ENCODE results near the gene STAMBPL1. TPM values are rescaled to one million over a fixed set of nuclear protein-coding genes. Genes with fewer than 3 reads are reported as not detected.
"Not testable (repeated sequence)": the region's sequence is repeated elsewhere in the genome, so short reads cannot be mapped to it uniquely, and the experiment has no call there.

STAMBPL1 gene
- total RNA-seq, 3 donors from 2014 or later (not counting 1 experiment from before 2014, with no cell fraction given) = 14.8 to 30.3 (median 18.1) TPM

DNA sequence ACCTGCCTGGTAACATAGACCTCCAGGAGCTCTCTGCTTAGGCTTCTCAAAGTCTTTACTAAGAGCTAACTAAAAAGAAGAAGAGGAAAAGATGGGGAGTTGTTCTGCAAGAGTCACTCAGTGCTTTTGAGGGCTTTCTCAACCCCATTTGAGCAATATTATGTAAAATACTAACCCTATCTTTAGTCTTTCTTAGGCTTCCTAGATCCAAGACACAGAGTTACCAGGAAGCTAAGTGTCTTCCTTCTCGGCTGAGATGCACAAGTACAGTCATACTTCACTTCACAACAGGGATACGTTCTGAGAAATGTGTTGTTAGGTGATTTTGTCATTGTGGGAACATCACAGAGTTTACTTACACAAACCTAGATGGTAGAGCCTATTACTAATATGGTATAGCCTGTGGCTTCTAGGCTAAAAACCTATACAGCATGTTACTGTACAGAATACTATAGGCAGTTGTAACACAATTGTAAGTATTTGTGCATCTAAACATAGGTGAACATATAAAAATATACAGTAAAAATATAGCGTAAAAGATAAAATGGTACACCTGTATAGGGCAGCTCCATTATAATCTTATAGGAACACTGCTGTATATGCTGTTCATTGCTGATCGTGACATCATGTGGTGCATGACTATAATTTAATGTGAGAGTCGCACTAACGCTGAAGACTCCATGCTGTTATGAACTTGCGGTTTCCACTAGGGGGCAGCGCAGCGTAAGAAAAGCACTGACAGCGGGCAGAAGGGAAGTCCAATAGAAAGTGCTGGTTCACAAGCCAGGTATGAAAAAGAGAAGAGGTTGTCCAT is 44.7 kb upstream of the STAMBPL1 start:
- peaks cover 28 to 30% of the 10 kb centered on the region in 2 donors for H3K4me1 Mint-ChIP-seq

DNA sequence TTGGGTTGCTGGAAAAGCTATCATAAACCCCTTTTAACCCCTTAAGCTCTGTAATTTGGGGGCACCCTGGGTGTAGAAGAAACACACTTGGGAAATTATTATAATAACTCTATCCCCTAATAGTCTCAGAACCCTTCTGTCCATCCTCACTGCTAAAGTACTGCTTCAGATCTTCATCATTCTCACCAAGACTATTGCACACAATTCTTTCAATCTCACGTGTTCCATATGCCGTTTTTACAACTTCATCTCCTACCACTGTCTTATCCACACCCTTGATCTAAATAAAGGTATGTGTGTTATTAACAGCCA is 44.2 kb upstream of the STAMBPL1 start:
- Mint-ChIP-seq H3K27me3 (ENCODE audit: low read depth in 2 of 2) (no peaks in the 10 kb centered on the region), H3K4me1 (peaks cover 25 to 27% of the 10 kb centered on the region in 2 donors), H3K4me3 (no peak overlapping the region), H3K27ac (no peak overlapping the region), H3K36me3 (no peaks in the 10 kb centered on the region), H3K9me3 (no peaks in the 10 kb centered on the region)
- no peaks in the 10 kb centered on the region for H3K36me3 ChIP-seq (ENCODE audit: control insufficient read depth, insufficient read depth, low read length)
- H3K4me3 ChIP-seq (ENCODE audit: low read length) = no peak overlapping the region
- H3K27me3 ChIP-seq (ENCODE audit: control insufficient read depth, insufficient read depth, low read length) = no peaks in the 10 kb centered on the region
- WGBS (ENCODE audit: insufficient coverage) = 25% methylated on average over 1 of the region's 2 CpGs
- DNase-seq (no peak), ATAC-seq (peak in 2 of 3 donors; percentile 8 to 17)
- intact Hi-C loops (cut with micrococcal nuclease) = loop anchor here (1.0 to 5.0 kb wide), 3 partner anchors 45 to 156 kb away; partner anchors contain the start of genes FAS and STAMBPL1
- H3K27ac ChIP-seq (ENCODE audit: low read length) = no peak overlapping the region
- H3K4me1 ChIP-seq (ENCODE audit: control insufficient read depth, insufficient read depth, low read length) = peaks cover 5% of the 10 kb centered on the region
- no peaks in the 10 kb centered on the region for H3K9me3 ChIP-seq (ENCODE audit: control insufficient read depth, insufficient read depth, low read length)
- TF ChIP-seq, protein P1, sequence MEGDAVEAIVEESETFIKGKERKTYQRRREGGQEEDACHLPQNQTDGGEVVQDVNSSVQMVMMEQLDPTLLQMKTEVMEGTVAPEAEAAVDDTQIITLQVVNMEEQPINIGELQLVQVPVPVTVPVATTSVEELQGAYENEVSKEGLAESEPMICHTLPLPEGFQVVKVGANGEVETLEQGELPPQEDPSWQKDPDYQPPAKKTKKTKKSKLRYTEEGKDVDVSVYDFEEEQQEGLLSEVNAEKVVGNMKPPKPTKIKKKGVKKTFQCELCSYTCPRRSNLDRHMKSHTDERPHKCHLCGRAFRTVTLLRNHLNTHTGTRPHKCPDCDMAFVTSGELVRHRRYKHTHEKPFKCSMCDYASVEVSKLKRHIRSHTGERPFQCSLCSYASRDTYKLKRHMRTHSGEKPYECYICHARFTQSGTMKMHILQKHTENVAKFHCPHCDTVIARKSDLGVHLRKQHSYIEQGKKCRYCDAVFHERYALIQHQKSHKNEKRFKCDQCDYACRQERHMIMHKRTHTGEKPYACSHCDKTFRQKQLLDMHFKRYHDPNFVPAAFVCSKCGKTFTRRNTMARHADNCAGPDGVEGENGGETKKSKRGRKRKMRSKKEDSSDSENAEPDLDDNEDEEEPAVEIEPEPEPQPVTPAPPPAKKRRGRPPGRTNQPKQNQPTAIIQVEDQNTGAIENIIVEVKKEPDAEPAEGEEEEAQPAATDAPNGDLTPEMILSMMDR (IDR thresholded peaks at IDR 0.05) = peak; percentile 50

More for the DNA sequence above, 44.7 kb upstream of the STAMBPL1 start:
- 0% methylated on average over 7 of the region's 10 CpGs for WGBS (ENCODE audit: insufficient coverage)
- no peak overlapping the region for H3K4me3 Mint-ChIP-seq
- H3K9me3 ChIP-seq (ENCODE audit: control insufficient read depth, insufficient read depth, low read length) = no peaks in the 10 kb centered on the region
- DNase-seq = peak; percentile 76 to 94
- peaks cover 5% of the 10 kb centered on the region for H3K4me1 ChIP-seq (ENCODE audit: control insufficient read depth, insufficient read depth, low read length)
- no peaks in the 10 kb centered on the region for H3K27me3 ChIP-seq (ENCODE audit: control insufficient read depth, insufficient read depth, low read length)
- H3K27ac ChIP-seq (ENCODE audit: low read length) = no peak overlapping the region
- TF ChIP-seq, protein P1 (IDR thresholded peaks at IDR 0.05) = peak; percentile 94
- intact Hi-C loops (cut with micrococcal nuclease) = loop anchor here (1.0 to 5.0 kb wide), 3 partner anchors 45 to 157 kb away; partner anchors contain the start of genes FAS and STAMBPL1
- H3K27ac Mint-ChIP-seq = no peak overlapping the region
- H3K36me3 Mint-ChIP-seq = no peaks in the 10 kb centered on the region
- no peaks in the 10 kb centered on the region for H3K27me3 Mint-ChIP-seq (ENCODE audit: low read depth in 2 of 2)
- no peak overlapping the region for H3K4me3 ChIP-seq (ENCODE audit: low read length)
- ATAC-seq = peak; percentile 94 to 97 (median 96)
- H3K36me3 ChIP-seq (ENCODE audit: control insufficient read depth, insufficient read depth, low read length) = no peaks in the 10 kb centered on the region
- H3K9me3 Mint-ChIP-seq = no peaks in the 10 kb centered on the region

DNA sequence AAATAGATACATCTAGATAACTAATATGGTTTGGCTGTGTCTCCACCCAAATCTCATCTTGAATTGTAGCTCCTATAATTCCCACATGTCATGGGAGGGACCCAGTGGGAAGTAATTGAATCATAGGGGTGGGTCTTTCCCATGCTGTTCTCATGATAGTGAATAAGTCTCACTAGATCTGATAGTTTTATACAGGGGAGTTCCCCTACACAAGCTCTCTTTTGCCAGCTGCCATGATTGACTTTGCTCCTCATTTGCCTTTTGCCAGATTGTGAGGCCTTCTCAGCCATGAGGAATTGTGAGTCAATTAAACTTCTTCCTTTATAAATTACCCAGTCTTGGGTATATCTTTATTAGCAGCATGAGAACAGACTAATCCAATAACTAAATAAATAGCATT is 42.4 kb upstream of the STAMBPL1 start:
- not testable (repeated sequence) for H3K27ac Mint-ChIP-seq; H3K9me3 ChIP-seq (ENCODE audit: control insufficient read depth, insufficient read depth, low read length); H3K9me3 Mint-ChIP-seq; H3K27ac ChIP-seq (ENCODE audit: low read length); DNase-seq; H3K27me3 Mint-ChIP-seq (ENCODE audit: low read depth in 2 of 2); H3K36me3 Mint-ChIP-seq; H3K27me3 ChIP-seq (ENCODE audit: control insufficient read depth, insufficient read depth, low read length); ATAC-seq; H3K4me3 ChIP-seq (ENCODE audit: low read length); H3K36me3 ChIP-seq (ENCODE audit: control insufficient read depth, insufficient read depth, low read length); H3K4me1 ChIP-seq (ENCODE audit: control insufficient read depth, insufficient read depth, low read length); H3K4me3 Mint-ChIP-seq
- H3K4me1 Mint-ChIP-seq = peaks cover 13 to 15% of the 10 kb centered on the region in 2 donors
- intact Hi-C loops (cut with micrococcal nuclease) = loop anchor here (5.0 kb wide), 1 partner anchor 155 kb away; the partner anchor contains the start of gene FAS

DNA sequence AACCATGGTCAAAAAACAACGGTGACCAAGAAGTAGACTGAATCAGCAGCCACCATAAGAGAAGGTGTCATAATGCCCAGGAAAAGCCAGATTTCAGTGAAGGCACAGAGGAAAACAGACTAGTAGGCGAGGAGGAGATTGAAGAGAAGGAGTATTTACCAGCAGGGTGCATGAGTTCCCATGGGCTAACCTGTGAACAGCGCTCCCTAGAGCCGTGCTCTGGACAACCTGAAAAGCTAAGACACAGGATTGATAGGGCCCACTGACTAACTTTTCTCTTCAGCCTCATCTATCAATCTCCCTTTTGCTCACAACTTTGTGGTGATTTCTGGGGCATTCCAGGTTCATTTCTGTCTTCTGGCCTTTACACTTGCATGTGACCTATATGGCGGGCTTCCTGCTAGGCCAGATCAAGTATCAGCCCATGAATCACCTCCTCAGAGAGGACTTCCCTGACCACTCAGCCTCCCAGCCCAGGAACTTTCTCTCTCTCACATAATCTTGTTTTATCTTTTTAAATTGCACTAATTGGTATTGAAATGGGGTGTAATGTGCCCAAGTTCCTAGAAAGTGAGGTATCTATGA is 41.2 kb upstream of the STAMBPL1 start:
- Histone ChIP-seq H3K9me3 (ENCODE audit: control insufficient read depth, insufficient read depth, low read length) (no peaks in the 10 kb centered on the region), H3K4me3 (ENCODE audit: low read length) (no peak overlapping the region), H3K4me1 (ENCODE audit: control insufficient read depth, insufficient read depth, low read length) (no peaks in the 10 kb centered on the region), H3K27me3 (ENCODE audit: control insufficient read depth, insufficient read depth, low read length) (no peaks in the 10 kb centered on the region), H3K27ac (ENCODE audit: low read length) (no peak overlapping the region), H3K36me3 (ENCODE audit: control insufficient read depth, insufficient read depth, low read length) (no peaks in the 10 kb centered on the region)
- DNase-seq (no peak), ATAC-seq (no peak)
- H3K27me3 Mint-ChIP-seq (ENCODE audit: low read depth in 2 of 2) = peaks cover under 1 to 3% of the 10 kb centered on the region in 2 donors
- intact Hi-C loops (cut with micrococcal nuclease) = loop anchor here (5.0 kb wide), 1 partner anchor 153 kb away; the partner anchor contains the start of gene FAS
- H3K36me3 Mint-ChIP-seq = no peaks in the 10 kb centered on the region
- no peaks in the 10 kb centered on the region for H3K9me3 Mint-ChIP-seq
- WGBS (ENCODE audit: insufficient coverage) = 85% methylated on average over 5 of the region's 5 CpGs
- no peak overlapping the region for H3K4me3 Mint-ChIP-seq
- TF ChIP-seq, protein P1 (IDR thresholded peaks at IDR 0.05) = no peak
- H3K27ac Mint-ChIP-seq = no peak overlapping the region
- peaks cover 2% of the 10 kb centered on the region in 2 donors for H3K4me1 Mint-ChIP-seq

Data from natural killer cell (primary cell).